ENCODE data around the gene MIOX. TPM values are rescaled to one million over a fixed set of nuclear protein-coding genes. Genes with fewer than 3 reads are reported as not detected.

The MIOX gene
- total RNA-seq, 2 donors from 2014 or later: not detected

DNA sequence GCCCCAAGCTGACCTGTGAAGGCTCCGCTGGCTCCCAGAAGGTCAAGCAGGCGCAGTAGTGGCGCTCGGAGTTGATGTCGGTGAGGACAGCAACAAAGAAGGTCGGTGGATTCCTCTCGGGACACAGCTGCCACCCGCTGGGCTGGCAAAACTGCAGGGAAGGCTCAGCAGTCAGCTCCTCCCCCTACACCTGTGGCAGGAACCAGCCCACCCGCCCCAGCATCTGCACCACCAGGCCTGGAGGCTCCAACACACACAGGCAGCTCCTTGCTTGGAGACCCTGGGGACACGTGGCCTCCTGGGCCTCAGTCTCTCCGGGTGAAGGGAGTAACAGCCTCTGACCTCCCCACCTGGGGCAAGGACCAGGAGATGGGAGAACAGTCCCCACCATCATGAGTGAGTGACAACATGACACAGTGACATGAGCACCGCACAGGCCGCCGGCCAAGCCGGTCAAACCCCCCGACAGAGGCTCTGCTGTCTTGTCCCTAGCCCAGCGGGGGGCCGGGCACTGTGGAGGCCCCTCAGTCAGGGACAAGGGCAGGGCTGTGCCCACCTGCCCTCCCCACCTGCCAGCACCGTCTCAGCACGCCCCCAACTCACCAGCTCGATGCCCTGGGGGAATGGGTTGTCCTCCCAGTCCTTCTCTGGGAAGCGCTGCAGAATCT, 18.8 kb upstream of the MIOX start:
- TF ChIP-seq, protein P1, sequence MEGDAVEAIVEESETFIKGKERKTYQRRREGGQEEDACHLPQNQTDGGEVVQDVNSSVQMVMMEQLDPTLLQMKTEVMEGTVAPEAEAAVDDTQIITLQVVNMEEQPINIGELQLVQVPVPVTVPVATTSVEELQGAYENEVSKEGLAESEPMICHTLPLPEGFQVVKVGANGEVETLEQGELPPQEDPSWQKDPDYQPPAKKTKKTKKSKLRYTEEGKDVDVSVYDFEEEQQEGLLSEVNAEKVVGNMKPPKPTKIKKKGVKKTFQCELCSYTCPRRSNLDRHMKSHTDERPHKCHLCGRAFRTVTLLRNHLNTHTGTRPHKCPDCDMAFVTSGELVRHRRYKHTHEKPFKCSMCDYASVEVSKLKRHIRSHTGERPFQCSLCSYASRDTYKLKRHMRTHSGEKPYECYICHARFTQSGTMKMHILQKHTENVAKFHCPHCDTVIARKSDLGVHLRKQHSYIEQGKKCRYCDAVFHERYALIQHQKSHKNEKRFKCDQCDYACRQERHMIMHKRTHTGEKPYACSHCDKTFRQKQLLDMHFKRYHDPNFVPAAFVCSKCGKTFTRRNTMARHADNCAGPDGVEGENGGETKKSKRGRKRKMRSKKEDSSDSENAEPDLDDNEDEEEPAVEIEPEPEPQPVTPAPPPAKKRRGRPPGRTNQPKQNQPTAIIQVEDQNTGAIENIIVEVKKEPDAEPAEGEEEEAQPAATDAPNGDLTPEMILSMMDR (IDR thresholded peaks at IDR 0.05): no peak
- Histone ChIP-seq H3K36me3 (peaks cover 44% of the 10 kb centered on the region), H3K9me3 (no peaks in the 10 kb centered on the region)

DNA sequence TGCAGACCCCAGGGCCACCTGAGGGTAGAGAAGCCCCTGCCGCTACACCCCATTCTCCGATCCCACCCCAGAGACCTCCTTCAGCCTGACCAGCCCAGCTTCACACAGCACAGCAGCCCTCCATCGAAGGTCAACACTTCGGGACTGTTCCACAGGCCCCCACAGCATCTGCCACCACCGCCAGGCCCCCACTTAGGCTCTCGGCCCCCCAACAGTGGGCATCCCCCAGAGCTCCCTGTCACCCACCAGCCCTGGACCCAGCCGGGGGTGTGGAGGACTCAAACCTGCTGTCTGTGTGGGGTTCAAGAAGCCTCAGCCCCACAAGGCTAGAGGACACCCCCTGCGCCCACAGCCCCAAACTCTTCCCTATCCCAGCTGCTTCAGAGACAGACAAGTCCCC, 18.0 kb upstream of the MIOX start:
- Histone ChIP-seq H3K36me3 (peaks cover 38% of the 10 kb centered on the region), H3K4me1 (ENCODE audit: control insufficient read depth in 1 of 2, low read depth in 2 of 2) (peaks cover 33 to 43% of the 10 kb centered on the region in 2 donors), H3K9me3 (no peaks in the 10 kb centered on the region), H3K4me3 (no peak overlapping the region), H3K27me3 (replicated peaks; ENCODE audit: insufficient read depth) (no peaks in the 10 kb centered on the region), H3K27ac (no peak overlapping the region)
- TF ChIP-seq, protein P1 (IDR thresholded peaks at IDR 0.05): no peak
- ATAC-seq (ENCODE audit: insufficient number of reproducible peaks, low FRiP score, low read depth): no peak
- no peak for DNase-seq (ENCODE audit: low spot score)

More for the DNA sequence above, 18.8 kb upstream of the MIOX start:
- DNase-seq (ENCODE audit: low spot score) (no peak), ATAC-seq (ENCODE audit: insufficient number of reproducible peaks, low FRiP score, low read depth) (no peak)
- Histone ChIP-seq H3K27ac (no peak overlapping the region), H3K27me3 (replicated peaks; ENCODE audit: insufficient read depth) (no peaks in the 10 kb centered on the region), H3K4me3 (no peak overlapping the region), H3K4me1 (ENCODE audit: control insufficient read depth in 1 of 2, low read depth in 2 of 2) (peaks cover 25 to 36% of the 10 kb centered on the region in 2 donors)

DNA sequence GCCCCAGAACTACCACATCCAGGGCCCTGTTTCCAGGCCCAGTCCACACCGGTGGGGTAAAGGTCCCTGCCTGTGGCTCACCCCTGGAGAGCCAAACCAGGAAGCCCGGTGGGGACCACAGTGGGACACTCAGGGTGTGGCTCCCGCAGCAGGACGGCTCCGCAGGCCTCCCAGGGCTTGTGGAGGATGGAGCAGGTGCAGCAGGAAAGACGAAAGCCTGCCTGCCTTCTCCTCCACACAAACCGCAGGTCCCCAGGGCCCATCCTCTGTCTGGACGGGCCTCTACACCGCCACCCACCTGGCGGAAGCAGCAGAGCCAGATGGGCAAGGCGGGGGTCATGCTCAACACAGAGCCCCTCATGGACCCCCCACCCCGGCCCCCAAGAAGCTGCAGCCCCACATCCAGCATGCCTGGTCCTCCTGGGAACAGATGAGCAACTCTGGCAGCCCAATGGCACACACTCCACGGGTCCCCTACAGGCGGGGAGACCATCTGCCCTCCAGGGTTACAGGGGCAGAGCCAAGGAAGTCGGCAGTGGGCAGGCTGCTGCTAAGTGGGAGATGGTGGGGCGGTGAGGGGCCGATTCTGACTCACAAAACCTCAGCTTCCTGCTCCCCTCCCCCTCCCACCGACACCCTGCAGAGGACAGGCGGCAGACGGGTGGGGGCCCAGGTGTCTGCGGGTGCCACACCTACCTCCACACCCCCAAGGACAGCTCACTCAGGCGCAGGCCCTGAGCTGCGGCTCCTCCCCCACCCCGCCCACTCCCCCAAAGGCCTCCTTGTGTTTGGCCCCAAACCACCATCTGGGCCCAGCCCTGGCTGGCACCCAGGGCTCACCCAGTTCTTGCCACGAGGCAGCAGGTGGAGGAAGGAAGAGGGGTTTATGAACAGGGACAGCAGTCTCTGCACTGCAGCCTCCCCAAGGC, 17.0 kb upstream of the MIOX start:
- Histone ChIP-seq H3K9me3 (no peaks in the 10 kb centered on the region), H3K27ac (no peak overlapping the region), H3K36me3 (peaks cover 27% of the 10 kb centered on the region), H3K27me3 (replicated peaks; ENCODE audit: insufficient read depth) (no peaks in the 10 kb centered on the region), H3K4me1 (ENCODE audit: control insufficient read depth in 1 of 2, low read depth in 2 of 2) (peaks cover 36 to 47% of the 10 kb centered on the region in 2 donors), H3K4me3 (no peak overlapping the region)
- DNase-seq (ENCODE audit: low spot score) (no peak), ATAC-seq (ENCODE audit: insufficient number of reproducible peaks, low FRiP score, low read depth) (no peak)
- TF ChIP-seq, protein P1 (IDR thresholded peaks at IDR 0.05): no peak

DNA sequence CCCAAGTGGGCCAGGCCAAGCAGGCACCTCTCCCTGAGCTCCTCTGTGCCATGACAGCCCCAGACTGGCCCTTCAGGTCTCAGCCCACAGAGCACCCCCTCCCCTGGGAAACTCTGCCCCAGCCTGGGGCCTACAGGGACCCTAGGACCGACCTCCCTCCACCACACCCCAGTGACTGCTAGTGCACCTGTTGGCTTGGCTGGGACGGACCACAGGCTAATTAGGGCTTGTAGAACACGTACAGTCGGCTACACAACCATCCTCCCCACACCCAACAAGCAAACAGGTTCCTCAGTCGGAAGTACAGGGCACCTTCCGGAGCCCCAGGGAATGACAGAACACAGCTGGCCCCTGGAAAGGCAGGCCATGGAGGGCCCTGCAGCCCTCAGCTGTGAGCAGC, 16.2 kb upstream of the MIOX start:
- DNase-seq (ENCODE audit: low spot score) (no peak), ATAC-seq (ENCODE audit: insufficient number of reproducible peaks, low FRiP score, low read depth) (no peak)
- H3K27me3 ChIP-seq (replicated peaks; ENCODE audit: insufficient read depth): no peaks in the 10 kb centered on the region
- TF ChIP-seq, protein P1 (IDR thresholded peaks at IDR 0.05): no peak
- H3K4me3 ChIP-seq: no peak overlapping the region
- H3K4me1 ChIP-seq (ENCODE audit: control insufficient read depth in 1 of 2, low read depth in 2 of 2): peaks cover 40 to 51% of the 10 kb centered on the region in 2 donors
- H3K27ac ChIP-seq: no peak overlapping the region
- peaks cover 20% of the 10 kb centered on the region for H3K36me3 ChIP-seq
- no peaks in the 10 kb centered on the region for H3K9me3 ChIP-seq

DNA sequence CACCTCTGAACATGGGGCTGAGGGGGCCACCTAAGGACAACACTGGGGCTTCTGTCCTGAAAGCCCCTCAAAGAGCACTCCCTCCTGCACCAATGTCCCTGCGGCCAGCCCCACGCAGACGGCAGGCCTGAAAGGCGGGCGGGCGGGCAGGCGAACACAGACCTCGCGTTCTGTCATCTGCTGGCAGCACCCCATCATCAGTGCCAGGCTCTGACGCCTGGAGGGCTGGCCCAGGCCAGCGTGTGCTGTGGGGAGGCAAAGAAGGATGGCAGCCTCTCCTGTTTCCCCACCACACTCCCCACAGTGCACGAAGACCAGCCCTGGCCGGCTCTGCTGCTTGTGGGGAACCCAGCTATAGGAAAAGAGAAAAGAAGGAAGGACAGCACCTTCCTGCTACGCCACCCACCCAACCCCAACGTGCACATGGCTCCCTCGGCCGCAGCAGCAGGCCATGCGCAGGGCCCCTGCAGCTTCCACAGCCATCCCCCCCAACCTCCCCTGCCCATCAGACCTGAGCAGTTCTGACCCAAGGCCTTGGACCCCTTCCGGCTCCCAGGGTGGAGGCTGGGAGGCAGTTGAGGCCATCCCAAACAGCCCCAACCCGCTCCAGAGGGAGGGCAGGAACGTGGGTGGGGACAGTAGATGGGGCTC, 15.3 kb upstream of the MIOX start:
- DNase-seq (ENCODE audit: low spot score) (no peak), ATAC-seq (ENCODE audit: insufficient number of reproducible peaks, low FRiP score, low read depth) (no peak)
- peaks cover 40 to 53% of the 10 kb centered on the region in 2 donors for H3K4me1 ChIP-seq (ENCODE audit: control insufficient read depth in 1 of 2, low read depth in 2 of 2)
- peaks cover 12% of the 10 kb centered on the region for H3K36me3 ChIP-seq
- H3K27me3 ChIP-seq (replicated peaks; ENCODE audit: insufficient read depth): no peaks in the 10 kb centered on the region
- TF ChIP-seq, protein P1 (IDR thresholded peaks at IDR 0.05): no peak
- H3K9me3 ChIP-seq: no peaks in the 10 kb centered on the region
- no peak overlapping the region for H3K27ac ChIP-seq
- no peak overlapping the region for H3K4me3 ChIP-seq

All from thoracic aorta (tissue), 2 donors.